Kidney epithelial cell (primary cell): ENCODE results near the gene GNA12. TPM values are rescaled to one million over a fixed set of nuclear protein-coding genes. Genes with fewer than 3 reads are reported as not detected.

Source experiments
- DNase-seq: peaks from one replicate; pipeline ENCODE4 v3.0.0-alpha.2; 2010; ENCODE audit warnings: low read depth
- H3K27me3 ChIP-seq: 2 replicates; pipeline ENCODE4 v1.6.0; 2011; ENCODE audit warnings: low read length; ENCODE audit not compliant: control insufficient read depth, insufficient read depth
- H3K36me3 ChIP-seq: 2 replicates; pipeline ENCODE4 v1.5.1; 2011; ENCODE audit warnings: low read length; ENCODE audit not compliant: control insufficient read depth, insufficient read depth
- H3K4me3 ChIP-seq: 2 replicates; pipeline ENCODE4 v1.5.1; 2011; ENCODE audit warnings: low read depth, mild to moderate bottlenecking, control low read depth, low read length
- CTCF ChIP-seq: IDR thresholded peaks from 2 replicates; pipeline ENCODE4 v1.5.1; 2011; ENCODE audit warnings: mild to moderate bottlenecking, moderate library complexity, low read length, control low read depth, inconsistent platforms; ENCODE audit not compliant: insufficient read depth, poor library complexity, severe bottlenecking
- total RNA-seq: library from RNA; depleted of rRNA; stranded (reverse); fragments of >200 nt; gene quantifications from 2 replicates; pipeline ENCODE4 v1.2.3, GENCODE V29; 2015

The GNA12 gene
- total RNA-seq, 1 donor from 2014 or later = 40.7 TPM

DNA sequence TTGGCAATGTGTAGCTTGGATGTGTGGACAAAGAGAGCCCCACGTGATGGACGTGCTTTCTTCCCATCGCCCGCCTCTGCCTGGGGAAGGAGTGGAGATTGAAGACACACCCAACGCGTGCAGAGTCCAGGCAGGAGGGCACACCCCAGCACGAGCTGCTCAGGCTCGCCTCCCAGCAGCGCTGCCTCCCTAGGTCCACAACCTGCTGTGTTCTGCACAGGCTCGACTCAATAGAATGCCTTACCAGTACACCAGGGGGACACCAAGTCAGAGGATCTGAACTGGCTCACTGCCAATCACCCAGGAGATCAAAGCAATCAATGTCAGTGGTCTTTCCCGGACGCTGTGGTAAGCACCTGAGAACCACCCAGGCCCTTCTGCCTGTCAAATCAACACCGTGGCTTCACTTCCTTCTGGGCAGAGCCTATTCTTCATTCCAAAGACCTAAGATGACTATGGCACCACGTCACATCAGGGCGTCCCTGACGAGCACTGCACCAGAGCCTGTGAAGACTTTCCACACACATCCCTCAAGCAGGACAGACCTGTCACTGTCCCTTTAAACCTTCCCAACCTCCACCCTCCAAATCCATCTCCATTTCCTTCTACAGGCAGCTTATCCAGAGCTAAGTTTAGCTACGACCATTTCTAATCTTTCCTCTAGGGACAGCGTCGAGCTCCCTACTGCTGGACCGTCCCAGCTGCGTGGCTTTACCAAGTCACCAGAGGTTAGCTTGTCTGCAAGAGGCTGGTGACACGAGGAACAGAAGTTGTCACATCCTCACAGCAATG lies 83.8 kb downstream of the GNA12 start:
- no peaks in the 10 kb centered on the region for H3K27me3 ChIP-seq
- no peak for DNase-seq
- H3K4me3 ChIP-seq = no peak overlapping the region
- H3K36me3 ChIP-seq = no peaks in the 10 kb centered on the region
- peak; percentile 46 for TF ChIP-seq CTCF

DNA sequence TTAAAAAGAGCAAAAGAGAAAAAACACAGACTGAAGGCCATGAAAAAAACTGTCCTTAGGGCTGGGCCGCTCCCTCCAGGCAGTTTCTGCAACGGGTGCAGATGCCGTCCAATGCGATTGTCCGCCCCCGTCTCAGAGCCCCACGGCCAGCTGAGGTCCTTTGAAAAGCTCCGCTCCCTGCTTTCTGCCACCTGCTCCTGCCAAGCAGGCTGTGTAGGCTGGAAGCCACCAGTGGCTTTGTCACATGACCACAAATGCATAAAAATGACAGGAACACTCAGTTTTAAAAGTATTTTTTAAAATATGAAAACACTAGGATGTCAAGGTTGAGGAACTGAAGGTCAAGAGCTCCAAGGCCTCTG lies 84.4 kb downstream of the GNA12 start:
- Histone ChIP-seq H3K36me3 (no peaks in the 10 kb centered on the region), H3K4me3 (no peak overlapping the region), H3K27me3 (no peaks in the 10 kb centered on the region)
- no peak for TF ChIP-seq CTCF
- DNase-seq = no peak

DNA sequence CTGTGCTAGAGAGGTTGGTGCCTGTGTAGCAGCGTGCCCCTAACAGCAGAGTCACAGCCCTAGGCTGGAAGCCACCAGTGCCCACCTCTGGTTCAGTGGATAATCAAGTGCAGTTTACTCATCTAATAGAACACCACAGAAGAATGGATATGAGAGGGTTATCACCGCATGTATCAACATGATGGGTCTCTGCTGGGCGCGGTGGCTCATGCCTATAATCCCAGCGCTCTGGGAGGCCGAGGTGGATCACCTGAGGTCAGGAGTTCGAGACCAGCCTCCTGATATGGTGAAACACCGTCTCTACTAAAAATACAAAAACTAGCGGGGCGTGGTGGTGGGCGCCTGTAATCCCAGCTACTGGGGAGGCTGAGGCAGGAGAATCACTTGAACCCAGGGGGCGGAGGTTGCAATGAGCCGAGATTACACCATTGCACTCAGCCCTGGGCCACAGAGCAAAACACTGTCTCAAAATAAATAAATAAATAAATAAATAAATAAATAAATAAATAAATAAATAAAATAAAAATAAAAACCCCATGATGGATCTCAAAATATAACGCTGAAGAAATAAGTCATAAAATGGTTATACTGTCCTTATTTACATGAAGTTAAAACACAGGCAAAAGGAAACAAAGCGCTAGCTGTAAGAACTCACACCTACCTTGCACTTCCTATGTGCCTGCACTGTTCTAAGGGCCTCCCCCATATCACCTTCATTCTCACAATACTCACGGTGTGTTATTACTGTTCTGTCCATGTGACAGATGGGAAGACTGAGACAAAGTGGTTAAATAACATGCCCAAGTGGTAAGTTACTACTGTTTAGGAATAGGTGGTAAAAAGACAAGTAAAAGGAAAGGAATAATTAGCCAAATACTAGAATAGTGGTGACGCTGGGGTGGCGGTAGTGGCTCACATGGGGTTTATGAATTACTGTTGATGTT lies 85.2 kb downstream of the GNA12 start:
- H3K27me3 ChIP-seq = no peaks in the 10 kb centered on the region
- no peak for TF ChIP-seq CTCF
- no peak for DNase-seq
- no peaks in the 10 kb centered on the region for H3K36me3 ChIP-seq
- H3K4me3 ChIP-seq = no peak overlapping the region

DNA sequence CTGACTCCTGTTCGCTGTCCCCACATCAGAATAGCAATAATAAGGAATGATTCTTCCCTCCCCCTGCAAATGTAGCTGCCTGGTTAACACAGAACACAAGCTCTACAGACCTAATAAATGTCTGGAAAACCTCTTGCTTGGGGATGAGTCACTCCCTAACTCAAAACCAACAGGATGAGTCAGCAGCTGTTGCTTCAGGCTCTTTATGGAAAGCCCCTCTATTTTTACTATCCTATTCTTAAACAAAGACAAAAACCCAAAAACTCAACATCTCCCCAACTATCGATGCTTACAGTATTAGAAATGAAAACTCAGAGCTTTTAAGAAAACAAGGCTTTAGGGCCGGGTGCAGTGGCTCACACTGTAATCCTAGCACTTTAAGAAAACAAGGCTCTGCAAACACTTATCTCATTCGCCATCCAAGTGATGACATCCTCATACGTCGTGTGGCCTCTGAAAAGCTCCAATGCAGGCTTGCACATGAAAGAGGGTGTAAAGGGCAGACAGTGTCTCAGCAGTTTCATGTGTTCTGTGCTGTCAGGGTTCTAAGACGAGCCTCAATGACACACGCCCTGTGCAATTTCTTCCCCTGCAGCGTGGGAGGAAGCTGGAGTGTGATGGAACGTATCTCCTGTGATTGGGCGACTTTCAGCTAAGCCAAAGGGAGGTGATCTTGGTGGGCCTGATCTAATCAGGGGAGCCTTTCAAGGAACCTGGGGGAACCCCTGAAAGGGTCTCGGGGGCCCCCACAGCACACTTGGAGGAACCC lies 86.0 kb downstream of the GNA12 start:
- Histone ChIP-seq H3K4me3 (no peak overlapping the region), H3K27me3 (no peaks in the 10 kb centered on the region), H3K36me3 (no peaks in the 10 kb centered on the region)
- no peak for TF ChIP-seq CTCF
- peak; percentile 99 for DNase-seq

DNA sequence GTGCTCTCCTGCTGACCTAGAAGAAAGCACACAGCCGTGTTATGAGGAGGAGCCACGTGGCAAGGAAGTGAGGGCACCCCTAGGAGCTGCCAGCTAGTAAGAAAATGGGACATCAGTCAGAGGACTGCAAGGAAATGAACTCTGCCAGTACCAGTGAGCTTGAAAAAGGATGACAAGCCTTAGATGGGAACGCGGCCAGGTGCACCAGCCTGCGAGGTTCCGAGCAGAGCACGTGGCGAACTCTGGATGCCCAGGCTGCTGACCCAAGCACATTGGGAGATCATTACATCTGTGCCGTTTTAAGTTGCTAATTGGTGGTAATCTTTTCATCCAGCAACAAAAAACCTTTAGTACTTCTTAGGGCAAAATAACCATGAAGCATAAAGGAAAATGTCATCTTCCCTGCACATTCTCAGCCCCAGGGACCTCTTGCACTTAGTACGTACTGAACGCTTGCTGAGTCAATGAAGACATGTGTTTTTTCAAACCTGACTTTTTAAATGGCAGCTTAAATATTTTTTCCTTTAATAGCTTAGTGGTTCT lies 86.7 kb downstream of the GNA12 start:
- H3K27me3 ChIP-seq = no peaks in the 10 kb centered on the region
- no peak for TF ChIP-seq CTCF
- no peak overlapping the region for H3K4me3 ChIP-seq
- DNase-seq = no peak
- no peaks in the 10 kb centered on the region for H3K36me3 ChIP-seq
